Panc1 (cell line): Measurements from ENCODE around the gene GANAB.

ENCODE experiments used
- POLR2AphosphoS5 ChIP-seq: IDR thresholded peaks from 2 replicates; pipeline ENCODE4 v1.6.1; 2012; ENCODE audit warnings: mild to moderate bottlenecking, low read depth, low read length, moderate library complexity
- SIN3A ChIP-seq: IDR thresholded peaks from 2 replicates; pipeline ENCODE4 v1.6.1; 2012; ENCODE audit warnings: low read depth, mild to moderate bottlenecking, low read length, moderate library complexity, borderline replicate concordance; ENCODE audit not compliant: insufficient read depth
- TCF7L2 ChIP-seq: IDR thresholded peaks from 2 replicates; pipeline ENCODE4 v1.6.1; 2011; ENCODE audit warnings: mild to moderate bottlenecking, low read depth, low read length, inconsistent platforms
- TF ChIP-seq, protein P1 (sequence below): fragments of 450-650 bp; IDR thresholded peaks from 2 replicates; pipeline ENCODE4 v1.5.1; 2017; ENCODE audit warnings: mild to moderate bottlenecking

DNA sequence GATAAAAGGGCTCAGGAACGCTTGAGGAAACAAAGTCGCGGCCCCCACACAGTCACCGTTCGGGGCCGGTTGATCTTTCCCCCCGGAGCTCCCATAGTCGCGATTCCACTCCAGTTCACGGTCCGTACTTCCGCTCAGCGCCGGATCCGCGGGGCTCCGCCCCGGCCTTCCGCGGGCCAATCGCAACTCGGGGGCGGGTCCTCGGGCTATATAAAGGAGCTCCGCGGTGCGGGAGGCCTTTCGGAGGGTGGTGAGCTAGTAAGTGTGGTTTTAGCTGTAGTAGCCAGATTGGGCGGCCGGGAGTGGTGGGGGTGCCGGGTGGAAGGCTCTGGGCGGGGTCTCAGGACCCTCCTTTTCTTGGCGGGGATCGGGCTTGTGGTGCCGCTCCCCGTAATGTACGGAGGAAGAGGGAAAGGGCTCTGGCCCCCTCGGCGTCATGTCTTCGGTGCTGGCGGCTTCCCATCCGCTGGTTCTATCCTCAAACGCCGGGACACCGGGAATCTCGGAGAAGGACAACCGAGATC is 18.7 kb upstream of the GANAB start, which contains the start of the genes C11orf98 and CSKMT:
- TF ChIP-seq POLR2AphosphoS5 (peak; percentile 100), TCF7L2 (peak; percentile 67; the same call in 1 of the 2 replicates), SIN3A (peak; percentile 93; the same call in 1 of the 2 replicates)
- TF ChIP-seq, protein P1, sequence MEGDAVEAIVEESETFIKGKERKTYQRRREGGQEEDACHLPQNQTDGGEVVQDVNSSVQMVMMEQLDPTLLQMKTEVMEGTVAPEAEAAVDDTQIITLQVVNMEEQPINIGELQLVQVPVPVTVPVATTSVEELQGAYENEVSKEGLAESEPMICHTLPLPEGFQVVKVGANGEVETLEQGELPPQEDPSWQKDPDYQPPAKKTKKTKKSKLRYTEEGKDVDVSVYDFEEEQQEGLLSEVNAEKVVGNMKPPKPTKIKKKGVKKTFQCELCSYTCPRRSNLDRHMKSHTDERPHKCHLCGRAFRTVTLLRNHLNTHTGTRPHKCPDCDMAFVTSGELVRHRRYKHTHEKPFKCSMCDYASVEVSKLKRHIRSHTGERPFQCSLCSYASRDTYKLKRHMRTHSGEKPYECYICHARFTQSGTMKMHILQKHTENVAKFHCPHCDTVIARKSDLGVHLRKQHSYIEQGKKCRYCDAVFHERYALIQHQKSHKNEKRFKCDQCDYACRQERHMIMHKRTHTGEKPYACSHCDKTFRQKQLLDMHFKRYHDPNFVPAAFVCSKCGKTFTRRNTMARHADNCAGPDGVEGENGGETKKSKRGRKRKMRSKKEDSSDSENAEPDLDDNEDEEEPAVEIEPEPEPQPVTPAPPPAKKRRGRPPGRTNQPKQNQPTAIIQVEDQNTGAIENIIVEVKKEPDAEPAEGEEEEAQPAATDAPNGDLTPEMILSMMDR: no peak
